ENCODE results near the gene IQCN.

DNA sequence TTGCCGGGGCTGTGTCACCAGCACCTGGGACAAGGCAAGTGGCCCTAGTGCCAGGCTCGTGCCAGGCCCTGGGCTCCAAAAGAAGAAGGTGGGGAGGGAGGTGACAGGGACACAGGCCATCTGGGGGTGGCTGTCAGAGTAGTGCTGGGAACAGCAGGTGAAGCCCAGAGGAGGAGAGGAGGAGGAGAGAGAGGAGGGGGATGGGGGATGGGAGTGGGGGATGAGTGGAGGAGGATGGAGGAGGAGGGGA is 29.9 kb upstream of the IQCN start:
- TF ChIP-seq, protein P1, sequence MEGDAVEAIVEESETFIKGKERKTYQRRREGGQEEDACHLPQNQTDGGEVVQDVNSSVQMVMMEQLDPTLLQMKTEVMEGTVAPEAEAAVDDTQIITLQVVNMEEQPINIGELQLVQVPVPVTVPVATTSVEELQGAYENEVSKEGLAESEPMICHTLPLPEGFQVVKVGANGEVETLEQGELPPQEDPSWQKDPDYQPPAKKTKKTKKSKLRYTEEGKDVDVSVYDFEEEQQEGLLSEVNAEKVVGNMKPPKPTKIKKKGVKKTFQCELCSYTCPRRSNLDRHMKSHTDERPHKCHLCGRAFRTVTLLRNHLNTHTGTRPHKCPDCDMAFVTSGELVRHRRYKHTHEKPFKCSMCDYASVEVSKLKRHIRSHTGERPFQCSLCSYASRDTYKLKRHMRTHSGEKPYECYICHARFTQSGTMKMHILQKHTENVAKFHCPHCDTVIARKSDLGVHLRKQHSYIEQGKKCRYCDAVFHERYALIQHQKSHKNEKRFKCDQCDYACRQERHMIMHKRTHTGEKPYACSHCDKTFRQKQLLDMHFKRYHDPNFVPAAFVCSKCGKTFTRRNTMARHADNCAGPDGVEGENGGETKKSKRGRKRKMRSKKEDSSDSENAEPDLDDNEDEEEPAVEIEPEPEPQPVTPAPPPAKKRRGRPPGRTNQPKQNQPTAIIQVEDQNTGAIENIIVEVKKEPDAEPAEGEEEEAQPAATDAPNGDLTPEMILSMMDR (optimal IDR thresholded peaks at IDR 0.05 in 1 of 3, IDR thresholded peaks at IDR 0.05 in 1 of 3, conservative IDR thresholded peaks at IDR 0.05 in 1 of 3; ENCODE audit: extremely low read depth in 1 of 3, insufficient read depth in 2 of 3, low read length in 3 of 3) = no peak
- TF ChIP-seq EZH2 (IDR thresholded peaks at IDR 0.05; ENCODE audit: low read length) = no peak
